T-helper 2 cell treated with Interferon-gamma antibody and Interleukin-4, amounts not matched to agents 100 ng/mL and 5 ng/mL, for 36 hours (primary cell): ENCODE data around the gene CCL3. TPM values are rescaled to one million over a fixed set of nuclear protein-coding genes. Genes with fewer than 3 reads are reported as not detected.

Source experiments
- total RNA-seq: library from RNA; stranded (reverse); gene quantifications from 2 replicates; pipeline ENCODE4 v1.2.3, GENCODE V29; 2022

Gene CCL3
- total RNA-seq, 1 donor from 2014 or later = 9.2 TPM

Other genes starting within 250 kb of the CCL3 start
- 0.20 and 0.45 TPM in 2 replicates for gene HEATR9, start 221.3 kb downstream of the CCL3 start, total RNA-seq
- gene CCL5, start 209.8 kb downstream of the CCL3 start, total RNA-seq = 46.4 and 48.3 TPM in 2 replicates
- gene RDM1, start 159.4 kb downstream of the CCL3 start, total RNA-seq = 7.2 and 7.5 TPM in 2 replicates
- gene LYZL6, start 146.4 kb downstream of the CCL3 start, total RNA-seq = not detected in 2 replicates
- not detected in 2 replicates for gene CCL16, start 108.6 kb downstream of the CCL3 start, total RNA-seq
- not detected in 2 replicates for gene CCL14, start 103.4 kb downstream of the CCL3 start, total RNA-seq
- gene CCL15, start 88.6 kb downstream of the CCL3 start, total RNA-seq = not detected in 2 replicates
- not detected in 2 replicates for gene CCL23, start 72.2 kb downstream of the CCL3 start, total RNA-seq
- not detected in 2 replicates for gene CCL18, start 25.9 kb downstream of the CCL3 start, total RNA-seq
- 7.5 and 8.0 TPM in 2 replicates for gene CCL4, start 13.7 kb upstream of the CCL3 start, total RNA-seq
- gene TBC1D3B, start 86.5 kb upstream of the CCL3 start, total RNA-seq = 8.8 and 9.8 TPM in 2 replicates
- 0.23 and 0.36 TPM in 2 replicates for gene CCL3L1, start 106.6 kb upstream of the CCL3 start, total RNA-seq
- gene CCL4L2, start 120.9 kb upstream of the CCL3 start, total RNA-seq = 0.45 and 0.75 TPM in 2 replicates
- 0.77 and 0.84 TPM in 2 replicates for gene TBC1D3I, start 174.4 kb upstream of the CCL3 start, total RNA-seq
- not detected in 2 replicates for gene TBC1D3G, start 233.7 kb upstream of the CCL3 start, total RNA-seq